ENCODE data around the gene HNRNPUL1.

- TF ChIP-seq POLR2A (IDR thresholded peaks at IDR 0.05; ENCODE audit: low read depth, low read length) (no peak), POU2F2 (IDR thresholded peaks at IDR 0.05; ENCODE audit: low read depth, low read length) (no peak), POLR2AphosphoS5 (IDR thresholded peaks at IDR 0.05; ENCODE audit: low read depth, low read length) (no peak)
These were observed 1.4 kb downstream of the HNRNPUL1 start for GRCh38 chr19:41265395-41266153.

Data from GM12891 (cell line).